Neutrophil (primary cell): ENCODE results near the gene FIBIN.
"Not testable (repeated sequence)": the region's sequence is repeated elsewhere in the genome, so short reads cannot be mapped to it uniquely, and the experiment has no call there.

Experiments
- H3K27ac ChIP-seq: fragments of 200-600 bp; sonication (generic); 2 replicates; pipeline ENCODE4 v1.5.1; 2016; ENCODE audit warnings: mild to moderate bottlenecking, moderate library complexity
- H3K27me3 ChIP-seq: fragments of 200-600 bp; sonication (generic); 2 replicates; pipeline ENCODE4 v1.6.0; 2016; ENCODE audit warnings: mild to moderate bottlenecking
- H3K36me3 ChIP-seq: fragments of 200-600 bp; sonication (generic); 2 replicates; pipeline ENCODE4 v1.5.1; 2017
- H3K4me1 ChIP-seq, 2 experiments: fragments of 200-600 bp in 1 of 2; sonication (generic) in 1 of 2; 1 replicate in 1 of 2; 2 replicates in 1 of 2; pipeline versions ENCODE4 v1.5.1 to v1.6.1; 2013 to 2016; ENCODE audit warnings: low read depth in 1 of 2, low read length in 1 of 2, mild to moderate bottlenecking in 1 of 2, moderate library complexity in 1 of 2; ENCODE audit not compliant: control insufficient read depth in 1 of 2, insufficient read depth in 1 of 2
- H3K4me3 ChIP-seq, 2 experiments: fragments of 200-600 bp in 1 of 2; sonication (generic) in 1 of 2; 1 replicate in 1 of 2; 2 replicates in 1 of 2; pipeline ENCODE4 v1.5.1; 2013 to 2016; ENCODE audit warnings: low read depth in 1 of 2, low read length in 1 of 2, mild to moderate bottlenecking in 1 of 2, moderate library complexity in 1 of 2
- H3K9me3 ChIP-seq: fragments of 200-600 bp; sonication (generic); 2 replicates; pipeline ENCODE4 v1.5.1; 2016
- TF ChIP-seq, protein P1 (sequence below): fragments of 200-600 bp; sonication (generic); IDR thresholded peaks from 2 replicates; pipeline ENCODE4 v1.5.1; 2016; ENCODE audit warnings: antibody characterized with exemption

The FIBIN gene

DNA sequence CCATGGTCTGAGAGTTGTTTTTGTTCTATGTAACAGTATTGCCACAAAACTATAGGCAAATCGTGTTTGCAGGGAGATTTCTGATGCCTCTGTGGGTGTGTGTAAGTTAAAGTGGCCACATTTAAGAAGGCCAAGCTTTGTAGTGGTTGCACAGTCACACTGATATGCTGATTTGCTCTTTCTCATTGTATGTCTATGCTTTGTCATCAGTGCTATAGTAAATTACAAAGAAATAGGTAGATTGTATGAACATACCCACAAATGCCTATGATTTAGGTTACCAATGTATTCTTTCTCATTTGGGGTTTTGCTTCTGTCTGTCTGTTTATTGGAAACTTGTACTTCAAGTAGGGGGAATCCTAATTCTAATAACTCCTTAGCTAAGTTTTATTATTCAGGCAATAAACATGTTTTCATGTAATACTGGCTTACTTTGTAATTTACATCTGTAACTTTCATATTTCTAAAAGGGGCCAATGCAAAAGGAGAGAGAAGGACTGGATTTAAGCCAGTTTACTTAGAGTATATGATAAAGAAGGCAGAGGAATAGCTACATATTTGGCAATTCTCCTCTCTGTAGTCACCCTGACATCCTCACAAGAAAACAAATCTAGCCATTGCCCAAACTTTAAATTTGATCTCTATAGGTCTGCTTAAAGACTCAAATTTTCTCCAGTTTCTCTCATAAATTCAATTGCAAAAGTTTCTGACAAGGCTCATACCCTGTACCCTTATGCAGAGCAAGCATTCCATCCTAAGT lies 2.0 kb downstream of the FIBIN start:
- Histone ChIP-seq H3K27me3 (no peaks in the 10 kb centered on the region), H3K4me1 (no peaks in the 10 kb centered on the region), H3K4me3 (no peak overlapping the region), H3K27ac (no peak overlapping the region), H3K36me3 (no peaks in the 10 kb centered on the region), H3K9me3 (no peaks in the 10 kb centered on the region)
- TF ChIP-seq, protein P1, sequence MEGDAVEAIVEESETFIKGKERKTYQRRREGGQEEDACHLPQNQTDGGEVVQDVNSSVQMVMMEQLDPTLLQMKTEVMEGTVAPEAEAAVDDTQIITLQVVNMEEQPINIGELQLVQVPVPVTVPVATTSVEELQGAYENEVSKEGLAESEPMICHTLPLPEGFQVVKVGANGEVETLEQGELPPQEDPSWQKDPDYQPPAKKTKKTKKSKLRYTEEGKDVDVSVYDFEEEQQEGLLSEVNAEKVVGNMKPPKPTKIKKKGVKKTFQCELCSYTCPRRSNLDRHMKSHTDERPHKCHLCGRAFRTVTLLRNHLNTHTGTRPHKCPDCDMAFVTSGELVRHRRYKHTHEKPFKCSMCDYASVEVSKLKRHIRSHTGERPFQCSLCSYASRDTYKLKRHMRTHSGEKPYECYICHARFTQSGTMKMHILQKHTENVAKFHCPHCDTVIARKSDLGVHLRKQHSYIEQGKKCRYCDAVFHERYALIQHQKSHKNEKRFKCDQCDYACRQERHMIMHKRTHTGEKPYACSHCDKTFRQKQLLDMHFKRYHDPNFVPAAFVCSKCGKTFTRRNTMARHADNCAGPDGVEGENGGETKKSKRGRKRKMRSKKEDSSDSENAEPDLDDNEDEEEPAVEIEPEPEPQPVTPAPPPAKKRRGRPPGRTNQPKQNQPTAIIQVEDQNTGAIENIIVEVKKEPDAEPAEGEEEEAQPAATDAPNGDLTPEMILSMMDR: no peak

DNA sequence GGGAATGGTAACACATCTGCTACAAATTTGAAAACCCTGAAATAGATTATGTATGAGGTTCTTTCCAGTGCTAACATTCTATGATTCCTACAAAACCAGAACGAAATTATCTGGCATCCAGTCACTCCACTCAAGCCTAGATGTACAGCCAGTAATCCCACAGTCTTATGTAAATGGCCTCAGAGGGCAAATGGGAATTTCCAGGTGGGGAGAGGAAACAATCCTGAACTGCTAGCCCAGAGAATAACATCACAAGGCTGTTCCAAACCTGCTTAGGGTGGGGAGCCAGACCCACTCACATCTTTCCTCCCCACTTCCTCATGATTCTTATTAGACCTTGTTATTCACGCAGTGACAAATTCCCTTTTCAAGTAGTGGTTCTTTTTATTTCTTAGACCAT lies 3.5 kb downstream of the FIBIN start:
- Histone ChIP-seq H3K36me3 (no peaks in the 10 kb centered on the region), H3K27me3 (no peaks in the 10 kb centered on the region), H3K9me3 (no peaks in the 10 kb centered on the region), H3K4me1 (no peaks in the 10 kb centered on the region), H3K4me3 (no peak overlapping the region), H3K27ac (no peak overlapping the region)
- TF ChIP-seq, protein P1: no peak

DNA sequence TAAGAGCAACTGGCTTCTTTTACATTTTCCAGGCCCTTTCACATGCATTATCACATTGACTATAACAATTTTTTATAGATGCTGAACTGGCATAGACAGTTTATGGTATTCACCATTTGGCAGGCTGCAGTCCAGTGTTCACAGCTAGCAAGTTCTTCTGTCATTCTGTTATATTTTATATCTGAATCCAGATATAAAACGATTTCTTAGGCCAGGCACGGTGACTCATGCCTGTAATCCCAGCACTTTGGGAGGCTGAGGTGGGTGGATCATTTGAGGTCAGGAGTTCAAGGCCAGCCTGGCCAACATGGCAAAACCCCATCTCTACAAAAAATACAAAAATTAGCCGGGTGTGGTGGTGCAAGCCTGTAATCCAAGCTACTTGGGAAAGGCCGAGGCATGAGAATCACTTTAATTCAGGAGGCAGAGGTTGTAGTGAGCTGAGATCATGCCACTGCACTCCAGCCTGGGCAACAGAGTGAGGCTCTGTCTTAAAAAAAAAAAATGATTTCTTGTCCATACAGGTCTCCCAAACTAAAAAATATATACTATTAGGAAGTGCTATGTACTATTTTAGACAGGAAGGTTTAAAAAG lies 7.3 kb downstream of the FIBIN start:
- H3K4me3 ChIP-seq, H3K9me3 ChIP-seq, H3K36me3 ChIP-seq, H3K4me1 ChIP-seq, H3K27me3 ChIP-seq, H3K27ac ChIP-seq: not testable (repeated sequence)

DNA sequence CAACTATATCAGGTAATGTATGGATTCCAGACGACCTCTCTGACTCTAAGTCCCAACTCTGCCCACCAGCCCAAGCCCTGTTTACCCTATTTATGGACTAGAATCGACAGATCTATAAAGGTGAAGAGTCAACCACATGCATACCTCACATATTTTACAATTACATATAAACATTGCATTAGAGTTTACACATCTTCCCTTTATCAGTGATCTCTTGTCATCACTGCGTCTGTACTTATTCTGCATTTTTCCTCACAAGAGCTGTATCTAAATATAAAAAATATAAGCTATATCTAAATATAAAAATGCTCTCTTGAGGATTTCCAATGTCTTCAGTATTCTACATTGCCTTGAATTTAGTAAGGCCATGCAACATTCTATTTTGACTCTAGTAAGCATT lies 8.5 kb downstream of the FIBIN start:
- Histone ChIP-seq H3K36me3 (no peaks in the 10 kb centered on the region), H3K27me3 (no peaks in the 10 kb centered on the region), H3K4me3 (no peak overlapping the region), H3K4me1 (no peaks in the 10 kb centered on the region), H3K27ac (no peak overlapping the region), H3K9me3 (no peaks in the 10 kb centered on the region)
- TF ChIP-seq, protein P1: no peak

DNA sequence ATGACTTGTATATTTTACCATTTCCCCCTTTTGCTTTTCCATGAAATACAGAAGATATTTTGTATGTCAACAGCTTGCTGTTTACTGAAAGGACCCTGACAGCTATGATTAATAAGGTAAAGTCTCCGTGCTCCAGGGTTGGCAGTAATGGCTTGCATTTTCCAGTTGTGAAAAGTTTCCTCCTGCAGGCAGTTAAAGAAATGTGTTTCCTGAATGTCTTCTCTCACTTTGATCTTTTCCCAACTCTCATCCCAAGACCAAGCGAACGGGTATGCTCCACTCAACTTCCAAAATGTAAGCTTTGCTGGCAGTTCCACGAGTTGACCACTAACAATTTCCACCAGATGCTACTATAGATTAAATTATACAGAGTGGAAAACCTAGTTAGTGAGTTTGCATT lies 8.9 kb downstream of the FIBIN start:
- H3K27me3 ChIP-seq: no peaks in the 10 kb centered on the region
- H3K9me3 ChIP-seq: no peaks in the 10 kb centered on the region
- H3K36me3 ChIP-seq: no peaks in the 10 kb centered on the region
- H3K4me1 ChIP-seq: no peaks in the 10 kb centered on the region
- no peak overlapping the region for H3K27ac ChIP-seq
- TF ChIP-seq, protein P1: no peak
- no peak overlapping the region for H3K4me3 ChIP-seq

DNA sequence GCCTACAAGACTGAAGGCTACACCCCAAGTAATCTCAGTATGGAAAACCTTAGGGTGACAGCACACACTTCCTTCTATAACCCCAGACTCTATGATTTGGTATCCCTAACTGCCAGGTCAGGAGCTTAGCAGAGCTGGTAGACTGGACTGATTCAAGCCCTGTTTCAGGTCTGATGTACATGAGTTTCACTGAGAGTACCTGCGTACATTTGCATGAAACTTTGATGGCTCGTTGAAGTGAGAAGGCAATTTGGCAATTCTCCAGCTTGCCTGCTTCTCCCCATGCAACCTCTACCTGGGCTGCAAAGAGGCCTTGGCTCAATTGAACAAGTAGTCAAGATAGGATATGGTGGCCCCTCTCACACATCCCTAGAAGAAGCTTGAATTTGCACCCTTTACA lies 10.2 kb downstream of the FIBIN start:
- TF ChIP-seq, protein P1: no peak
- Histone ChIP-seq H3K27me3 (no peaks in the 10 kb centered on the region), H3K4me1 (no peaks in the 10 kb centered on the region), H3K27ac (no peak overlapping the region), H3K4me3 (no peak overlapping the region), H3K36me3 (no peaks in the 10 kb centered on the region), H3K9me3 (no peaks in the 10 kb centered on the region)
